Measurements from ENCODE around the gene SAMD8.

The SAMD8 gene

GRCh38 chr10:75076348-75076747, 35.1 kb upstream of the SAMD8 start:
- no peaks in the 10 kb centered on the region for H3K79me2 ChIP-seq
- H2AFZ ChIP-seq, result peak overlapping the region; percentile 33
- H3K27me3 ChIP-seq (ENCODE audit: control insufficient read depth, insufficient read depth, low read length), result no peaks in the 10 kb centered on the region
- no peak overlapping the region for H3K9ac ChIP-seq
- H3K4me3 ChIP-seq (ENCODE audit: low read depth, low read length), result no peak overlapping the region
- no peaks in the 10 kb centered on the region for H3K9me3 ChIP-seq (ENCODE audit: control insufficient read depth, low read length)
- no peak overlapping the region for H3K4me2 ChIP-seq (ENCODE audit: low read length)
- no peak for TF ChIP-seq CTCF (IDR thresholded peaks at IDR 0.05)
- H3K27ac ChIP-seq, result no peak overlapping the region
- peaks cover 19% of the 10 kb centered on the region for H3K4me1 ChIP-seq
- H3K36me3 ChIP-seq (ENCODE audit: control insufficient read depth, insufficient read depth, low read length), result no peaks in the 10 kb centered on the region

GRCh38 chr10:75079436-75080083, 31.9 kb upstream of the SAMD8 start:
- H3K4me2 ChIP-seq (ENCODE audit: low read length), result no peak overlapping the region
- H3K4me3 ChIP-seq (ENCODE audit: low read depth, low read length), result no peak overlapping the region
- H3K27ac ChIP-seq, result peak overlapping the region; percentile 39
- no peaks in the 10 kb centered on the region for H3K79me2 ChIP-seq
- H3K36me3 ChIP-seq (ENCODE audit: control insufficient read depth, insufficient read depth, low read length), result no peaks in the 10 kb centered on the region
- peak overlapping the region; percentile 86 for H2AFZ ChIP-seq
- no peak for TF ChIP-seq CTCF (IDR thresholded peaks at IDR 0.05)
- H3K9ac ChIP-seq, result no peak overlapping the region
- no peaks in the 10 kb centered on the region for H3K27me3 ChIP-seq (ENCODE audit: control insufficient read depth, insufficient read depth, low read length)
- no peaks in the 10 kb centered on the region for H3K9me3 ChIP-seq (ENCODE audit: control insufficient read depth, low read length)
- peaks cover 18% of the 10 kb centered on the region for H3K4me1 ChIP-seq

- Histone ChIP-seq H3K4me2 (ENCODE audit: low read length) (no peak overlapping the region), H3K27me3 (ENCODE audit: control insufficient read depth, insufficient read depth, low read length) (no peaks in the 10 kb centered on the region), H3K36me3 (ENCODE audit: control insufficient read depth, insufficient read depth, low read length) (no peaks in the 10 kb centered on the region), H3K27ac (no peak overlapping the region), H3K79me2 (no peaks in the 10 kb centered on the region), H3K4me1 (peaks cover 9% of the 10 kb centered on the region), H3K9ac (no peak overlapping the region), H2AFZ (no peak overlapping the region), H3K9me3 (ENCODE audit: control insufficient read depth, low read length) (no peaks in the 10 kb centered on the region), H3K4me3 (ENCODE audit: low read depth, low read length) (no peak overlapping the region)
- no peak for TF ChIP-seq CTCF (IDR thresholded peaks at IDR 0.05)
Measured at GRCh38 chr10:75080554-75080953, 30.9 kb upstream of the SAMD8 start.

GRCh38 chr10:75081379-75081778, 30.1 kb upstream of the SAMD8 start:
- Histone ChIP-seq H3K27me3 (ENCODE audit: control insufficient read depth, insufficient read depth, low read length) (no peaks in the 10 kb centered on the region), H2AFZ (no peak overlapping the region), H3K79me2 (no peaks in the 10 kb centered on the region), H3K9ac (no peak overlapping the region), H3K36me3 (ENCODE audit: control insufficient read depth, insufficient read depth, low read length) (no peaks in the 10 kb centered on the region), H3K27ac (no peak overlapping the region), H3K9me3 (ENCODE audit: control insufficient read depth, low read length) (no peaks in the 10 kb centered on the region), H3K4me3 (ENCODE audit: low read depth, low read length) (no peak overlapping the region), H3K4me1 (peaks cover 11% of the 10 kb centered on the region), H3K4me2 (ENCODE audit: low read length) (no peak overlapping the region)
- no peak for TF ChIP-seq CTCF (IDR thresholded peaks at IDR 0.05)

Measured in parathyroid adenoma (tissue), 2 donors.